ENCODE measurements around the gene PRTFDC1. TPM values are rescaled to one million over a fixed set of nuclear protein-coding genes. Genes with fewer than 3 reads are reported as not detected.

PRTFDC1 gene
- total RNA-seq, 1 donor from 2014 or later: 9.1 TPM

DNA sequence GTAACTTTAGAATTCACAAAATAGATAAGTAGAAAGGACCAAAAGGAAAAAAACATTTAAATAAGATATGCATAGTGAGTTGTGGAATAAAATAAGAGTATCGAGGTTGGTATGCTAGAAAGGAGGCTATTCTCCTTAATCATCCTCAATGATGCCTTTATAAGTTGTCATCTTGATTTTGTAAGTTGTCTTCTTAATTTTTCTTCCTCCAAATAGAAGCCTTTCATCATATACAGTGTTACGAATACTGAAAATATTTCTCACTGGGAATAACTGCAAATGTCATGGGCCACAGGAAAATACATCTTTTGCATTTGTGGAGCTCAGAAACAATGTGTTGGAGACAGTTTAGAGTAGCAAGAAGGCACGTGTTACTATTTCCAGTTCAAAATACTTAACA is 31.5 kb upstream of the PRTFDC1 start:
- H3K36me3 ChIP-seq (ENCODE audit: insufficient read depth, low read length): no peaks in the 10 kb centered on the region
- peaks cover 2% of the 10 kb centered on the region for H3K4me1 Mint-ChIP-seq (ENCODE audit: low read depth, unreplicated experiment)
- no peak overlapping the region for H3K27ac ChIP-seq (ENCODE audit: low read depth, low read length)
- no peaks in the 10 kb centered on the region for H3K36me3 Mint-ChIP-seq (ENCODE audit: low read depth, unreplicated experiment)
- no peaks in the 10 kb centered on the region for H3K79me2 ChIP-seq (ENCODE audit: insufficient read depth, low read length)
- H2AFZ ChIP-seq (ENCODE audit: low read depth, low read length): no peak overlapping the region
- peaks cover 6% of the 10 kb centered on the region for H3K27me3 Mint-ChIP-seq (ENCODE audit: low read depth, unreplicated experiment)
- H3K4me3 Mint-ChIP-seq (ENCODE audit: unreplicated experiment): no peak overlapping the region
- no peaks in the 10 kb centered on the region for H3K27me3 ChIP-seq (ENCODE audit: insufficient read depth, low read length)
- FAIRE-seq (peak; percentile 17), DNase-seq (ENCODE audit: low read depth) (no peak)
- H3K9me3 ChIP-seq (ENCODE audit: insufficient read depth, low read depth, low read length): no peaks in the 10 kb centered on the region
- no peak overlapping the region for H3K27ac Mint-ChIP-seq (ENCODE audit: unreplicated experiment)
- no peaks in the 10 kb centered on the region for H4K20me1 ChIP-seq (ENCODE audit: insufficient read depth, low read length)
- no peak overlapping the region for H3K4me3 ChIP-seq (ENCODE audit: insufficient read depth, low read depth, low read length)
- H3K4me1 ChIP-seq (ENCODE audit: insufficient read depth, low read length): no peaks in the 10 kb centered on the region
- no peak overlapping the region for H3K9ac ChIP-seq (ENCODE audit: low read length)
- TF ChIP-seq, protein P1, sequence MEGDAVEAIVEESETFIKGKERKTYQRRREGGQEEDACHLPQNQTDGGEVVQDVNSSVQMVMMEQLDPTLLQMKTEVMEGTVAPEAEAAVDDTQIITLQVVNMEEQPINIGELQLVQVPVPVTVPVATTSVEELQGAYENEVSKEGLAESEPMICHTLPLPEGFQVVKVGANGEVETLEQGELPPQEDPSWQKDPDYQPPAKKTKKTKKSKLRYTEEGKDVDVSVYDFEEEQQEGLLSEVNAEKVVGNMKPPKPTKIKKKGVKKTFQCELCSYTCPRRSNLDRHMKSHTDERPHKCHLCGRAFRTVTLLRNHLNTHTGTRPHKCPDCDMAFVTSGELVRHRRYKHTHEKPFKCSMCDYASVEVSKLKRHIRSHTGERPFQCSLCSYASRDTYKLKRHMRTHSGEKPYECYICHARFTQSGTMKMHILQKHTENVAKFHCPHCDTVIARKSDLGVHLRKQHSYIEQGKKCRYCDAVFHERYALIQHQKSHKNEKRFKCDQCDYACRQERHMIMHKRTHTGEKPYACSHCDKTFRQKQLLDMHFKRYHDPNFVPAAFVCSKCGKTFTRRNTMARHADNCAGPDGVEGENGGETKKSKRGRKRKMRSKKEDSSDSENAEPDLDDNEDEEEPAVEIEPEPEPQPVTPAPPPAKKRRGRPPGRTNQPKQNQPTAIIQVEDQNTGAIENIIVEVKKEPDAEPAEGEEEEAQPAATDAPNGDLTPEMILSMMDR (IDR thresholded peaks at IDR 0.05; ENCODE audit: insufficient read depth, low read depth, low read length): no peak
- TF ChIP-seq EZH2 (IDR thresholded peaks at IDR 0.05; ENCODE audit: insufficient read depth, low read length): no peak
- no peak overlapping the region for H3K4me2 ChIP-seq (ENCODE audit: low read length)
- H3K9me3 Mint-ChIP-seq (ENCODE audit: unreplicated experiment): peaks cover 3% of the 10 kb centered on the region

DNA sequence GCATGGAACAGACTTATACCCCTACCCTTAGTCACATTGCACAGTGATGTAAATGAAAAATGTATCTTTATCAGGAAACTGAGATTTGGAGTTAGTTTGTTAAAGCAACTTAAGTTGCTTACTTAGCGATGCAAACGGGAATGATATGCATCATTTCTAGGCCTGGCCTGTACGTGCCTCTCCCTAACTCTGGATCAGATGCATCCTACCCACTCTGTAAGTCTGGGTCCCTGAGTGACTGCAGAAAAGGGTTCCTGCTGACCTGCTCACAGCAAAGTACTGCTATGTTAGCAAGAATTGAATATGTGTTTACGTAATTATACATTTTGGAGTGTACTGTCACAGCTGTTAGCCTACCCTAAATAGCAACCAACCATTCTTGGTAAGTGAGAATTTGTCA is 30.7 kb upstream of the PRTFDC1 start:
- Mint-ChIP-seq H3K36me3 (ENCODE audit: low read depth, unreplicated experiment) (no peaks in the 10 kb centered on the region), H3K27ac (ENCODE audit: unreplicated experiment) (no peak overlapping the region)
- no peak for FAIRE-seq

More for the DNA sequence above, 30.7 kb upstream of the PRTFDC1 start:
- Histone ChIP-seq H3K4me2 (ENCODE audit: low read length) (no peak overlapping the region), H3K36me3 (ENCODE audit: insufficient read depth, low read length) (no peaks in the 10 kb centered on the region), H3K9ac (ENCODE audit: low read length) (no peak overlapping the region), H2AFZ (ENCODE audit: low read depth, low read length) (no peak overlapping the region), H3K27me3 (ENCODE audit: insufficient read depth, low read length) (no peaks in the 10 kb centered on the region), H3K4me3 (ENCODE audit: insufficient read depth, low read depth, low read length) (no peak overlapping the region), H3K27ac (ENCODE audit: low read depth, low read length) (no peak overlapping the region), H4K20me1 (ENCODE audit: insufficient read depth, low read length) (no peaks in the 10 kb centered on the region), H3K9me3 (ENCODE audit: insufficient read depth, low read depth, low read length) (no peaks in the 10 kb centered on the region), H3K4me1 (ENCODE audit: insufficient read depth, low read length) (no peaks in the 10 kb centered on the region), H3K79me2 (ENCODE audit: insufficient read depth, low read length) (no peaks in the 10 kb centered on the region)
- Mint-ChIP-seq H3K9me3 (ENCODE audit: unreplicated experiment) (peaks cover 3% of the 10 kb centered on the region), H3K4me3 (ENCODE audit: unreplicated experiment) (no peak overlapping the region), H3K4me1 (ENCODE audit: low read depth, unreplicated experiment) (no peaks in the 10 kb centered on the region), H3K27me3 (ENCODE audit: low read depth, unreplicated experiment) (peaks cover 6% of the 10 kb centered on the region)
- no peak for DNase-seq (ENCODE audit: low read depth)
- TF ChIP-seq, protein P1 (IDR thresholded peaks at IDR 0.05; ENCODE audit: insufficient read depth, low read depth, low read length): no peak
- no peak for TF ChIP-seq EZH2 (IDR thresholded peaks at IDR 0.05; ENCODE audit: insufficient read depth, low read length)
